ENCODE measurements around the gene ZNRF1.

DNA sequence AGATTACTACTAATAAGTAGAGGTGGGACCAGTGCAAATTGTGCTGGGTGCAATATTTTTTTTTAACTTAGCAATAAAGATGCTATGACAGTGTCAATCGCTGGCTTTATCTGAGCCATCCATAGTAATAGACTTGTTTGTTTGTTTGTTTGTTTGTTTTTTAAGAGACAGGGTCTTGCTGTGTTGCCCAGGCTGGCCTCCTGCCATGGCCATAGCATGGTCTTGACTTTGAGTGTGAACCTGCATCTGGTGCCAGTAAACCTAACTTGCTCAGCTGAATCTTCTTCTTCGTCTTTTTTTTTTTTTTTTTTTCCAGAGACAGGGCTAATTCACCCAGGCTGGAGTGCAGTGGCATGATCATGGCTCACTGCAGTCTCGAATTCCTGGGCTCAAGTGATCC, 46.6 kb downstream of the ZNRF1 start:
- TF ChIP-seq KMT2A (CRISPR knock-in tag; IDR thresholded peaks at IDR 0.05) (no peak), CBFB (CRISPR knock-in tag; IDR thresholded peaks at IDR 0.05) (no peak), MAFK (conservative IDR thresholded peaks at IDR 0.05 in 1 of 2, IDR thresholded peaks at IDR 0.05 in 1 of 2; ENCODE audit: low read length in 2 of 2) (no peak), ZNF672 (CRISPR knock-in tag; IDR thresholded peaks at IDR 0.05) (no peak), SIN3A (IDR thresholded peaks at IDR 0.05; ENCODE audit: borderline replicate concordance, low read depth, low read length) (no peak), NR1H2 (CRISPR knock-in tag; IDR thresholded peaks at IDR 0.05; ENCODE audit: borderline replicate concordance, low read depth) (no peak), ZBTB20 (CRISPR knock-in tag; IDR thresholded peaks at IDR 0.05; ENCODE audit: borderline replicate concordance, low read depth) (no peak), AKAP8 (CRISPR knock-in tag; IDR thresholded peaks at IDR 0.05) (no peak)
- TF ChIP-seq, protein P1, sequence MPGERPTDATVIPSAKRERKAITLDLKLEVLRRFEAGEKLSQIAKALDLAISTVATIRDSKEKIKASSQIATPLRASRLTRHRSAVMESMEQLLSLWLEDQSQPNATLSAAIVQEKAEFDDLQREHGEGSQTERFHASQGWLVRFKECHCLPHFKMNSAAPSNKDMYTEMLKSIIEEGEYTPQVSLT (CRISPR knock-in tag; IDR thresholded peaks at IDR 0.05; ENCODE audit: borderline replicate concordance, low read depth): no peak
- TF ChIP-seq, protein P2, sequence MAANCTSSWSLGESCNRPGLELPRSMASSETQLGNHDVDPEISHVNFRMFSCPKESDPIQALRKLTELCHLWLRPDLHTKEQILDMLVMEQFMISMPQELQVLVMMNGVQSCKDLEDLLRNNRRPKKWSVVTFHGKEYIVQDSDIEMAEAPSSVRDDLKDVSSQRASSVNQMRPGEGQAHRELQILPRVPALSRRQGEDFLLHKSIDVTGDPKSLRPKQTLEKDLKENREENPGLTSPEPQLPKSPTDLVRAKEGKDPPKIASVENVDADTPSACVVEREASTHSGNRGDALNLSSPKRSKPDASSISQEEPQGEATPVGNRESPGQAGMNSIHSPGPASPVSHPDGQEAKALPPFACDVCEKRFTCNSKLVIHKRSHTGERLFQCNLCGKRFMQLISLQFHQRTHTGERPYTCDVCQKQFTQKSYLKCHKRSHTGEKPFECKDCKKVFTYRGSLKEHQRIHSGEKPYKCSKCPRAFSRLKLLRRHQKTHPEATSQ (CRISPR knock-in tag; IDR thresholded peaks at IDR 0.05; ENCODE audit: borderline replicate concordance): no peak
- TF ChIP-seq, protein P3, sequence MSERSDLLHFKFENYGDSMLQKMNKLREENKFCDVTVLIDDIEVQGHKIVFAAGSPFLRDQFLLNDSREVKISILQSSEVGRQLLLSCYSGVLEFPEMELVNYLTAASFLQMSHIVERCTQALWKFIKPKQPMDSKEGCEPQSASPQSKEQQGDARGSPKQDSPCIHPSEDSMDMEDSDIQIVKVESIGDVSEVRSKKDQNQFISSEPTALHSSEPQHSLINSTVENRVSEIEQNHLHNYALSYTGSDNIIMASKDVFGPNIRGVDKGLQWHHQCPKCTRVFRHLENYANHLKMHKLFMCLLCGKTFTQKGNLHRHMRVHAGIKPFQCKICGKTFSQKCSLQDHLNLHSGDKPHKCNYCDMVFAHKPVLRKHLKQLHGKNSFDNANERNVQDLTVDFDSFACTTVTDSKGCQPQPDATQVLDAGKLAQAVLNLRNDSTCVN (CRISPR knock-in tag; IDR thresholded peaks at IDR 0.05; ENCODE audit: borderline replicate concordance): no peak

Measured in HepG2 (cell line).